ENCODE data around the gene DEDD. TPM values are rescaled to one million over a fixed set of nuclear protein-coding genes. Genes with fewer than 3 reads are reported as not detected.

Gene DEDD
- total and polyA plus RNA-seq, 2 of the 4 experiments (the other 2 are of a cell fraction), result 40.2 to 47.9 TPM

DNA sequence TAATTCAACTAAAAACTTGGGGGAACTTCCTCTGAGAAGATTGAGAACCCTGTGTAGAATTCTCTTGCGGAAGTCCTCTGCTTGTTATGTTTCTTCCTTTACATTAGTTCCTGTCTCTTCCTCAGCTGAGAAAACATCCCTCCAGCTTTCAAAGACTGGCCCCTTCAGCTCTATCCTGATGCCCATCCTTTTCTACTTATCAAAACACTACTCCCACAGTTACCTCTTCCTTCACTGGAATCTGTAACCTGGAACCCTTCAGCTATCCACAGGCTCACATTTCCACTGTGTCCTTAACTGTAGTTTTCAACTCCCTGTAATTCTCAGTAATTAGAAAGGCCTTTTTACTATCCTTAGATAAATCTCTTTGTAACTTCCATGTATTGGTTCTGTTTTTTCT is 6.0 kb upstream of the DEDD start:
- Histone ChIP-seq H4K20me1 (ENCODE audit: insufficient read depth, low read length) (no peaks in the 10 kb centered on the region; the same call in 1 of the 2 replicates), H2BK20ac (ENCODE audit: low read depth, low read length) (no peak overlapping the region), H4K5ac (ENCODE audit: low read depth, low read length) (no peak overlapping the region), H4K91ac (ENCODE audit: insufficient read depth, low read depth, low read length) (no peak overlapping the region), H2AFZ (replicated peaks; ENCODE audit: low read length, poor library complexity) (no peak overlapping the region), H2BK5ac (ENCODE audit: low read depth, low read length, poor library complexity, severe bottlenecking) (no peak overlapping the region), H3K4me3 (ENCODE audit: insufficient read depth, low read depth, low read length) (no peak overlapping the region), H3K18ac (ENCODE audit: low read depth, low read length) (no peak overlapping the region), H3K4me2 (ENCODE audit: low read depth, low read length) (no peak overlapping the region), H3K4ac (ENCODE audit: low read depth, low read length) (no peak overlapping the region), H3K4me1 (ENCODE audit: control insufficient read depth, insufficient read depth, low read length) (no peaks in the 10 kb centered on the region), H3K9me1 (ENCODE audit: insufficient read depth, low read length) (no peaks in the 10 kb centered on the region; the same call in 1 of the 2 replicates), H3K36me3 (ENCODE audit: control insufficient read depth, insufficient read depth, low read length) (no peaks in the 10 kb centered on the region), H2AK5ac (ENCODE audit: low read depth, low read length) (no peak overlapping the region), H3K14ac (replicated peaks; ENCODE audit: low read depth, low read length) (no peak overlapping the region), H2AK9ac (replicated peaks; ENCODE audit: low read depth, low read length, poor library complexity) (no peak overlapping the region), H3K79me1 (ENCODE audit: low read depth in 1 of 2, low read length in 2 of 2) (peaks cover 11 to 36% of the 10 kb centered on the region in 2 experiments; a peak in 3 of 4 replicates), H3K27ac (ENCODE audit: insufficient read depth, low read length) (no peak overlapping the region), H2BK120ac (ENCODE audit: low read depth, low read length) (no peak overlapping the region), H3K56ac (ENCODE audit: extremely low read depth, insufficient read depth, low read length) (no peak overlapping the region), H2BK15ac (ENCODE audit: low read depth, low read length) (no peak overlapping the region), H3K9ac (ENCODE audit: low read depth, low read length) (no peak overlapping the region), H4K8ac (ENCODE audit: low read depth in 2 of 2, low read length in 2 of 2) (no peak overlapping the region), H3K23ac (ENCODE audit: low read depth, low read length) (no peak overlapping the region), H3K27me3 (ENCODE audit: control insufficient read depth, insufficient read depth, low read length) (no peaks in the 10 kb centered on the region), H3K9me3 (ENCODE audit: control insufficient read depth, insufficient read depth, low read length) (no peaks in the 10 kb centered on the region)
- TF ChIP-seq, protein P1, sequence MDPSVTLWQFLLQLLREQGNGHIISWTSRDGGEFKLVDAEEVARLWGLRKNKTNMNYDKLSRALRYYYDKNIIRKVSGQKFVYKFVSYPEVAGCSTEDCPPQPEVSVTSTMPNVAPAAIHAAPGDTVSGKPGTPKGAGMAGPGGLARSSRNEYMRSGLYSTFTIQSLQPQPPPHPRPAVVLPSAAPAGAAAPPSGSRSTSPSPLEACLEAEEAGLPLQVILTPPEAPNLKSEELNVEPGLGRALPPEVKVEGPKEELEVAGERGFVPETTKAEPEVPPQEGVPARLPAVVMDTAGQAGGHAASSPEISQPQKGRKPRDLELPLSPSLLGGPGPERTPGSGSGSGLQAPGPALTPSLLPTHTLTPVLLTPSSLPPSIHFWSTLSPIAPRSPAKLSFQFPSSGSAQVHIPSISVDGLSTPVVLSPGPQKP (IDR thresholded peaks at IDR 0.05; ENCODE audit: borderline replicate concordance, low read depth, low read length), result no peak
- POLR2A ChIA-PET (ENCODE audit: unreplicated experiment), result no interaction called here
- intact Hi-C loops (cut with micrococcal nuclease) (loop anchor here (2.0 kb wide), 1 partner anchor 412 kb away; no protein-coding TSS in a partner anchor), in situ Hi-C loops (cut with MboI; ENCODE audit: low sequenced_read_pairs) (no loop called here), dilution Hi-C loops (cut with HindIII; ENCODE audit: low sequenced_read_pairs, unreplicated experiment) (no loop called here)
- DNase-seq (no peak), ATAC-seq (ENCODE audit: low read depth) (no peak)
- no TSS peak for BruUV-seq (replicated peaks)
- 100% methylated on average over 1 of the region's 1 CpG; no CpG with 5 or more reads in 1 of the 2 experiments for WGBS, 2 experiments (ENCODE audit: extremely low coverage in 2 of 2, insufficient read length in 1 of 2)
- CTCF ChIA-PET, result no interaction called here
